Lower leg skin (tissue), 3 donors: ENCODE results near the gene KLRC1.

Source experiments
- POLR2A ChIP-seq, 2 donors: fragments of 450-650 bp; IDR thresholded peaks; one replicate each; pipeline ENCODE4 v1.6.1; 2016 to 2017; ENCODE audit warnings: antibody characterized with exemption in 2 of 2, mild to moderate bottlenecking in 1 of 2, moderate library complexity in 1 of 2
- TF ChIP-seq, protein P1 (sequence below), 3 donors: fragments of 450-650 bp; IDR thresholded peaks; one replicate each; pipeline ENCODE4 v1.5.1; 2016; ENCODE audit warnings: antibody characterized with exemption in 3 of 3, mild to moderate bottlenecking in 3 of 3, moderate library complexity in 2 of 3

DNA sequence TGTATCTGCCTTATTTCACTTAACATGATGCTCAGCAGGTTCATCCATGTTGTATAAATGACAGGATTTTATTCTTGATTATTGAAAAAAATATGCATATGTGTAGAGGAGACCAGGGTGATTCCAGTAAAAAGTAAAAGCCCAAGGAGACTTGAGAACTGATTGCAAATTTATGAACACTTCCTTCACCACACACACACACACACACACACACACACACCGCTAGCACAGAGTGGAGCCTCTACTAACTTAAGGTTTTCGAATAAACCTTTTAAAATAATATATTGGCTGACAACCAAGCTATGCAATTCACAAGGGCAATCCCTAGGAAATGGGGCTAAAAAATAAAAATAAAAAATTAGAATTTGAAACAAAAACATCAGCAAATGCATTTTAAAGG, 55.0 kb downstream of the KLRC1 start:
- no peak for TF ChIP-seq POLR2A (IDR thresholded peaks at IDR 0.05)
- TF ChIP-seq, protein P1, sequence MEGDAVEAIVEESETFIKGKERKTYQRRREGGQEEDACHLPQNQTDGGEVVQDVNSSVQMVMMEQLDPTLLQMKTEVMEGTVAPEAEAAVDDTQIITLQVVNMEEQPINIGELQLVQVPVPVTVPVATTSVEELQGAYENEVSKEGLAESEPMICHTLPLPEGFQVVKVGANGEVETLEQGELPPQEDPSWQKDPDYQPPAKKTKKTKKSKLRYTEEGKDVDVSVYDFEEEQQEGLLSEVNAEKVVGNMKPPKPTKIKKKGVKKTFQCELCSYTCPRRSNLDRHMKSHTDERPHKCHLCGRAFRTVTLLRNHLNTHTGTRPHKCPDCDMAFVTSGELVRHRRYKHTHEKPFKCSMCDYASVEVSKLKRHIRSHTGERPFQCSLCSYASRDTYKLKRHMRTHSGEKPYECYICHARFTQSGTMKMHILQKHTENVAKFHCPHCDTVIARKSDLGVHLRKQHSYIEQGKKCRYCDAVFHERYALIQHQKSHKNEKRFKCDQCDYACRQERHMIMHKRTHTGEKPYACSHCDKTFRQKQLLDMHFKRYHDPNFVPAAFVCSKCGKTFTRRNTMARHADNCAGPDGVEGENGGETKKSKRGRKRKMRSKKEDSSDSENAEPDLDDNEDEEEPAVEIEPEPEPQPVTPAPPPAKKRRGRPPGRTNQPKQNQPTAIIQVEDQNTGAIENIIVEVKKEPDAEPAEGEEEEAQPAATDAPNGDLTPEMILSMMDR (IDR thresholded peaks at IDR 0.05): no peak
